Trophoblast cell (in vitro differentiated cells and primary cell): ENCODE measurements around the gene FAM53A.

Source experiments
- DNase-seq, 2 donors: peaks; one replicate each; pipeline ENCODE4 v3.0.0-alpha.2; 2016
- H2AFZ ChIP-seq: 2 replicates; pipeline ENCODE4 v1.6.1; 2013; ENCODE audit warnings: low read length, moderate library complexity, mild to moderate bottlenecking; ENCODE audit not compliant: insufficient read depth, poor library complexity
- H2AK5ac ChIP-seq: 2 replicates; pipeline ENCODE4 v1.6.1; 2013; ENCODE audit warnings: mild to moderate bottlenecking, low read length
- H2BK120ac ChIP-seq: 2 replicates; pipeline ENCODE4 v1.6.1; 2013; ENCODE audit warnings: low read length, mild to moderate bottlenecking, moderate library complexity; ENCODE audit not compliant: insufficient read depth, poor library complexity
- H2BK12ac ChIP-seq: 2 replicates; pipeline ENCODE4 v1.6.1; 2013; ENCODE audit warnings: mild to moderate bottlenecking, low read length, moderate library complexity
- H2BK5ac ChIP-seq: 2 replicates; pipeline ENCODE4 v1.6.1; 2013; ENCODE audit warnings: low read length, low read depth, moderate library complexity, mild to moderate bottlenecking; ENCODE audit not compliant: poor library complexity
- H3K14ac ChIP-seq: 2 replicates; pipeline ENCODE4 v1.6.1; 2013; ENCODE audit warnings: mild to moderate bottlenecking, low read length
- H3K18ac ChIP-seq: 2 replicates; pipeline ENCODE4 v1.6.1; 2013; ENCODE audit warnings: mild to moderate bottlenecking, low read length
- H3K23ac ChIP-seq: 2 replicates; pipeline ENCODE4 v1.6.1; 2013; ENCODE audit warnings: low read length
- H3K27ac ChIP-seq: 2 replicates; pipeline ENCODE4 v1.5.1; 2013; ENCODE audit warnings: low read depth, mild to moderate bottlenecking, inconsistent platforms, low read length, moderate library complexity
- H3K27me3 ChIP-seq: 2 replicates; pipeline ENCODE4 v1.6.1; 2013; ENCODE audit warnings: inconsistent platforms, mild to moderate bottlenecking, low read length, moderate library complexity; ENCODE audit not compliant: insufficient read depth
- H3K36me3 ChIP-seq, 2 experiments: 1 replicate in 1 of 2; 2 replicates in 1 of 2; pipeline ENCODE4 v1.6.1; 2013; ENCODE audit warnings: low read length in 2 of 2, mild to moderate bottlenecking in 2 of 2, moderate library complexity in 1 of 2; ENCODE audit not compliant: insufficient read depth in 2 of 2, control insufficient read depth in 1 of 2
- H3K4ac ChIP-seq: 2 replicates; pipeline ENCODE4 v1.6.1; 2013; ENCODE audit warnings: low read depth, mild to moderate bottlenecking, low read length, moderate library complexity
- H3K4me1 ChIP-seq, 2 experiments: 1 replicate in 1 of 2; 2 replicates in 1 of 2; pipeline ENCODE4 v1.6.1; 2013; ENCODE audit warnings: low read length in 2 of 2, mild to moderate bottlenecking in 2 of 2, moderate library complexity in 1 of 2; ENCODE audit not compliant: insufficient read depth in 2 of 2, control insufficient read depth in 1 of 2
- H3K4me2 ChIP-seq: 2 replicates; pipeline ENCODE4 v1.6.1; 2013; ENCODE audit warnings: inconsistent platforms, mild to moderate bottlenecking, low read length, moderate library complexity
- H3K4me3 ChIP-seq: 2 replicates; pipeline ENCODE4 v1.5.1; 2013; ENCODE audit warnings: mild to moderate bottlenecking, low read depth, low read length, inconsistent platforms
- H3K79me1 ChIP-seq: one replicate; pipeline ENCODE4 v1.6.1; 2013; ENCODE audit warnings: low read length
- H3K79me2 ChIP-seq: 2 replicates; pipeline ENCODE4 v1.6.1; 2013; ENCODE audit warnings: low read length, mild to moderate bottlenecking; ENCODE audit not compliant: control insufficient read depth, insufficient read depth, poor library complexity
- H3K9ac ChIP-seq: 2 replicates; pipeline ENCODE4 v1.6.1; 2013; ENCODE audit warnings: mild to moderate bottlenecking, low read length
- H3K9me3 ChIP-seq: 2 replicates; pipeline ENCODE4 v1.6.1; 2013; ENCODE audit warnings: low read depth, mild to moderate bottlenecking, control low read depth, inconsistent platforms, low read length; ENCODE audit not compliant: insufficient read depth
- H4K12ac ChIP-seq: 2 replicates; pipeline ENCODE4 v1.6.1; 2013; ENCODE audit warnings: low read depth, mild to moderate bottlenecking, low read length, moderate library complexity
- H4K8ac ChIP-seq: 2 replicates; pipeline ENCODE4 v1.6.1; 2013; ENCODE audit warnings: low read depth, mild to moderate bottlenecking, low read length, moderate library complexity
- H4K91ac ChIP-seq: one replicate; pipeline ENCODE4 v1.6.1; 2013; ENCODE audit warnings: low read depth, mild to moderate bottlenecking, low read length, moderate library complexity
- WGBS: extraction: QIAGEN DNeasy Blood & Tissue Kit; methylation state at CpG from one replicate; pipeline ENCODE4 v1.1.7; 2013; ENCODE audit warnings: missing lambda C conversion rate; ENCODE audit not compliant: insufficient read length, insufficient coverage; ENCODE audit errors: extremely low coverage; 5-methylcytosine and 5-hydroxymethylcytosine counted together

The FAM53A gene

DNA sequence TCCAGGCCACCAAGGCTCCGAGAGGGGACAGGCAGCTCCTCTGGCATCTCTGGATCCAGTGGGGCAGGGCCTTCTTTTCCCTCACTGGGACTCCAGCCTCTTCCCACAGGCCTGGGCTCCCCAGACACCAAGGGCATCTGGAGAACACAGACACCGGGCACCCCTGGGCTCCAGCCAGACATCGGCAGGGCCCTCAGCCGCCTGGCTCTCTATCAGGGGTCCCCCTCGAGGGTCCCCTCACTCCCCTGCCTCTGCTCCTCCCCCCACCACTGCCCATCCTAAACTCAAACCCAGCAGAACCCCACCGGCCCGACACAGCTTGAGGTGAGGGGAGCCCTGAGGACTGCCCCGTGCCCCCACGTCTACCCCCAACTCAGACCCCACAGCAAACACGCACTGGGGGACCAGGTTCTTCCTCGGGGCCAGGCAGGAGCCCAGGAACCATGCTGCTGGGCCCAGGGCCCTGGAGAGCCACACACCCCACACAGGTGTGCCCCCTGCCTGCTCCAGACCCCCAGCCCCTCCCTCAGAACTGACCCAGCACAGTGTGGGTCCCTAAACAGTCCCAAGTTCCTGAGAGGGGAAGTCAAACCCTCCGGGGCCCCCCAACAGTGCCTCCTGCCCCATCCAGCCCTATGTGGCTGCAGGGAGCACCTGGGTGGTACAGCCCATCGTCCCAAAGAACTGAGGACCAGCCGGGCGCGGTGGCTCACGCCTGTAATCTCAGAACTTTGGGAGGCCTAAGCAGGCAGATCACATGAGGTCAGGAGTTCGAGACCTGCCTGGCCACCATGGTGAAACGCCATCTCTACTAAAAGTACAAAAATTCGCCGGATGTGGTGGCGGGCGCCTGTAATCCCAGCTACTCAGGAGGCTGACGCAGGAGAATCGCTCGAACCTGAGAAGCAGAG, 86.8 kb downstream of the FAM53A start:
- Histone ChIP-seq H3K23ac (no peak overlapping the region), H4K12ac (no peak overlapping the region), H3K4me3 (no peak overlapping the region), H3K27ac (no peak overlapping the region), H2AK5ac (no peak overlapping the region), H3K27me3 (no peaks in the 10 kb centered on the region), H3K9me3 (peaks cover 3% of the 10 kb centered on the region), H3K79me2 (no peaks in the 10 kb centered on the region), H3K36me3 (no peaks in the 10 kb centered on the region), H4K91ac (no peak overlapping the region), H2AFZ (no peak overlapping the region), H3K4ac (no peak overlapping the region), H3K79me1 (no peaks in the 10 kb centered on the region), H3K14ac (no peak overlapping the region), H3K4me1 (no peaks in the 10 kb centered on the region), H3K4me2 (no peak overlapping the region), H3K9ac (no peak overlapping the region), H2BK5ac (no peak overlapping the region), H2BK120ac (no peak overlapping the region), H3K18ac (no peak overlapping the region), H2BK12ac (no peak overlapping the region), H4K8ac (no peak overlapping the region)
- no peak for DNase-seq
- no CpG with 5 or more reads among the region's 26 CpGs for WGBS

DNA sequence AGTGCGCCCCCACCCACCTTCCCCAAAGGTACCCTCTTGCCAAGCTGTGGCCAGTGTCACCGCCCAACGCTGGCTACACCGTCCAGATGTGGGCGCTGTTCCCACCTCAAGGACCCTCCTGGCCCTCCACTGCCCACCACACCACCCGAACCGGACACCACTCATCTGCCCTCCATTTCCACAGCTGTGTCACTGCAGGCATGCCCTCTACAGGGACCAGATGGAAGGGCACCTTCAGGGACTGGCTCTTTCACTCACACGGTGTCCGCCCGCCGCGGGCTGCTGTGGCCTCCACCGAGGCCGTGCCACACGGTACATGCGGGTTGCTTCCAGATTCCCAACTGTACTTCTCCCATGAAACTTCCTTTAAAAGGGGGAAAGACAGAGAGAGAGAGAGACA, 87.7 kb downstream of the FAM53A start:
- Histone ChIP-seq H3K4ac (no peak overlapping the region), H4K12ac (no peak overlapping the region), H3K27ac (no peak overlapping the region), H4K91ac (no peak overlapping the region), H2BK120ac (no peak overlapping the region), H3K79me2 (no peaks in the 10 kb centered on the region), H2BK12ac (no peak overlapping the region), H2BK5ac (no peak overlapping the region), H3K14ac (no peak overlapping the region), H3K4me3 (no peak overlapping the region), H3K9me3 (peaks cover 4% of the 10 kb centered on the region), H3K79me1 (no peaks in the 10 kb centered on the region), H4K8ac (no peak overlapping the region), H3K27me3 (no peaks in the 10 kb centered on the region), H3K18ac (no peak overlapping the region), H2AFZ (no peak overlapping the region), H3K23ac (no peak overlapping the region), H2AK5ac (no peak overlapping the region), H3K36me3 (no peaks in the 10 kb centered on the region), H3K4me1 (no peaks in the 10 kb centered on the region), H3K9ac (no peak overlapping the region), H3K4me2 (no peak overlapping the region)
- no peak for DNase-seq
- WGBS: no CpG with 5 or more reads among the region's 16 CpGs

DNA sequence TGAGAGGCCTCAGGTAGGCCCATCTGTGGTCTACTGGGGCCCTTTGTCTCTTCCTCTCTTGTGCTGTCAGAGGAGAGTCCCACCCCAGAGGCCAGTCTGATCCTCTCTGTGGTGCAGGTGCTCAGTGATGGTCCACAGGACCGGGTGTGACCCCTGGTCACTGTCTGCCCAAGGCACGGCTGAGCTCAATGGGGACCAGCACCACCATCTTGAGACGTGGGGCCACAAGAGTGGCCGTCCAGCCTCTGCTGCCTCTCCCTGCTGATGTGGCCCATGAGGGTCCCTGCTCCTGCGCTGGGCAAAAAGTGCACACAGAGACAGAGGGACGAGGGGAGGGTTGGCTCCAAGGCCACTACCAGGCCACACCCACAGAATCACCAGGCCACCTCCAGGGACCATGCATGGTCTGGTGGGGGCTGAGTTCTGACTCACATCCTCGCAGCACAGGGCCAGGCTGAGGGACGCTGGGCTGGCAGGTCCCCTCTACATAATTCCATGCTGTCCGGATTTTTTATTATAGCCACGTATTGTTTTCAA, 88.3 kb downstream of the FAM53A start:
- Histone ChIP-seq H3K79me2 (no peaks in the 10 kb centered on the region), H3K79me1 (no peaks in the 10 kb centered on the region), H3K9me3 (peaks cover 7% of the 10 kb centered on the region), H2AK5ac (no peak overlapping the region), H2AFZ (no peak overlapping the region), H2BK5ac (no peak overlapping the region), H3K4me2 (no peak overlapping the region), H3K4me1 (no peaks in the 10 kb centered on the region), H3K23ac (no peak overlapping the region), H3K4ac (no peak overlapping the region), H3K18ac (no peak overlapping the region), H3K9ac (no peak overlapping the region), H4K12ac (no peak overlapping the region), H2BK12ac (no peak overlapping the region), H2BK120ac (no peak overlapping the region), H4K8ac (no peak overlapping the region), H3K27ac (no peak overlapping the region), H4K91ac (no peak overlapping the region), H3K4me3 (no peak overlapping the region), H3K14ac (no peak overlapping the region), H3K36me3 (no peaks in the 10 kb centered on the region), H3K27me3 (no peaks in the 10 kb centered on the region)
- WGBS: no CpG with 5 or more reads among the region's 10 CpGs
- DNase-seq: no peak

DNA sequence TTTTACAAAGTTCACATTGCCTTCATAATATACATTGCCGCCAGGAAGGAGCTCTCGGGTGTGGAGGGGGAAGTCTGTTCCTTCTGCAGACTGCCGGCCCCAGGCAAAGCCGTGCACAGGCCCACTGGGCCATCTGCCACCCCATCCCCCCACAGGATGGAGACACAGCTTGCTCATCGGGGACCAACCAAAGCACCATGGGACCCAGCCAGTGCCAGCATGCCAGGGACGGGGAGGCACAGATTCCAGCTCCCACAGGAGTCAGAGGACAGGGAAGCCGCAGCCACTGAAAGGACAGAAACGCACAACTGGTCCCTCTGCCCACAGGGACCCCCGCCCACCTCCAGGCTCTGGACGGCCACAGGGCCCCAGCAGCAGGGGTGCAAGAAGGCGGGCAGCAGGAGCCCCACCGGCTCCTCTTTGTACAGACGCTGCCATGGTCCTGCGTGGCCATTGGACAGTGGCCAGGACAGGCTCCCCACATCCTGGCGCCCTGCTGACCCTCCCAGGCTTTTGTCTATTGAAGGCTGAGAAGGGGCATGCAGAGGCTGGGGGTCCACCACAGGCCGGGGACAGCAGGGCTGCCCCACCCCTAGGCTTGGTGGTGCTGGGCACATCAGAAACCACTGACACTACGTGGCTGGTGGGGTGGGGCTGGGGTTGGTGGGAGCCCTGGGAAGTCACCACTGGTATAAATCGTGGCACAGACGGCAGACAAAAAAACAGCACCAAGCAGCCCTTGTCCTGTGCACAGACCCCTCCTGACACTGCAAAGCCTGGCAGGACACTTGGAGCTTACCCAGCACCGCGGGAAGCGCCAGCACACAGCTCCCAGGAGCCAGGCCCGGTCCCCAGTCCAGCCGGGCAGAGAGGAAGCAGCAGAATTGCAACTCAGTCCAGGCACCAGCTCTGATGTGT, 89.0 kb downstream of the FAM53A start:
- no peak for DNase-seq
- Histone ChIP-seq H3K9me3 (peaks cover 7% of the 10 kb centered on the region), H2BK12ac (no peak overlapping the region), H3K79me2 (no peaks in the 10 kb centered on the region), H2BK5ac (no peak overlapping the region), H3K36me3 (no peaks in the 10 kb centered on the region), H3K27ac (no peak overlapping the region), H4K8ac (no peak overlapping the region), H3K79me1 (no peaks in the 10 kb centered on the region), H3K14ac (no peak overlapping the region), H3K23ac (no peak overlapping the region), H3K27me3 (no peaks in the 10 kb centered on the region), H3K4ac (no peak overlapping the region), H3K4me3 (no peak overlapping the region), H2AFZ (no peak overlapping the region), H4K12ac (no peak overlapping the region), H3K4me2 (no peak overlapping the region), H3K4me1 (no peaks in the 10 kb centered on the region), H3K9ac (no peak overlapping the region), H4K91ac (no peak overlapping the region), H2BK120ac (no peak overlapping the region), H2AK5ac (no peak overlapping the region), H3K18ac (no peak overlapping the region)
- no CpG with 5 or more reads among the region's 24 CpGs for WGBS
